ENCODE data around the gene RNF20. TPM values are rescaled to one million over a fixed set of nuclear protein-coding genes. Genes with fewer than 3 reads are reported as not detected.

RNF20 gene
- total and polyA plus RNA-seq, 10 of the 15 experiments (the other 5 are each of a cell fraction or from before 2014, with no cell fraction given) = 7.5 to 38.9 (median 26.7) TPM

Small RNAs within 50 kb of the gene (small RNA-seq; reads per million reads assigned to genes)
- not detected for gene AL353621.1

Other genes starting within 250 kb of the RNF20 start
- 0.06 TPM in 1 of 2 replicates, not detected in the other for gene BAAT, start 148.8 kb upstream of the RNF20 start, total RNA-seq (2014; rRNA removed)
- gene BAAT, start 148.8 kb upstream of the RNF20 start, total RNA-seq (2014; rRNA removed; fragmentation: Illumina TruSeq; extraction: Trizol) = 0.04 and 0.05 TPM in 2 replicates
- gene BAAT, start 148.8 kb upstream of the RNF20 start, total RNA-seq (2021) = 0.16 and 0.26 TPM in 2 replicates
- gene BAAT, start 148.8 kb upstream of the RNF20 start, polyA plus RNA-seq (2011; rRNA removed) = 0.04 and 0.05 TPM in 2 replicates
- 0.06 and 0.08 TPM in 2 replicates for gene BAAT, start 148.8 kb upstream of the RNF20 start, polyA plus RNA-seq (2014; fragmentation: Illumina TruSeq; extraction: Trizol)
- under 1 TPM; 0.02 to 0.10 TPM for gene BAAT, start 148.8 kb upstream of the RNF20 start, polyA plus RNA-seq (2014; fragmentation: Nextera tagmentation; extraction: Ambion mirVana)
- 0.08 and 0.10 TPM in 2 replicates for gene BAAT, start 148.8 kb upstream of the RNF20 start, polyA plus RNA-seq (2014; rRNA removed)
- not detected for gene BAAT, start 148.8 kb upstream of the RNF20 start, polyA plus RNA-seq (2016; fragmentation: Nextera tagmentation; extraction: Ambion mirVana)
- gene MRPL50, start 135.2 kb upstream of the RNF20 start, total RNA-seq (2014; rRNA removed) = 18.2 and 22.0 TPM in 2 replicates
- gene MRPL50, start 135.2 kb upstream of the RNF20 start, total RNA-seq (2014; rRNA removed; fragmentation: Illumina TruSeq; extraction: Trizol) = 25.2 and 25.7 TPM in 2 replicates
- 12.8 and 13.5 TPM in 2 replicates for gene MRPL50, start 135.2 kb upstream of the RNF20 start, total RNA-seq (2021)
- 30.0 and 42.8 TPM in 2 replicates for gene MRPL50, start 135.2 kb upstream of the RNF20 start, polyA plus RNA-seq (2011; rRNA removed)
- 25.7 and 29.6 TPM in 2 replicates for gene MRPL50, start 135.2 kb upstream of the RNF20 start, polyA plus RNA-seq (2014; fragmentation: Illumina TruSeq; extraction: Trizol)
- 10 to 100 TPM; 50.3 to 79.4 TPM for gene MRPL50, start 135.2 kb upstream of the RNF20 start, polyA plus RNA-seq (2014; fragmentation: Nextera tagmentation; extraction: Ambion mirVana)
- 13.8 and 14.1 TPM in 2 replicates for gene MRPL50, start 135.2 kb upstream of the RNF20 start, polyA plus RNA-seq (2014; rRNA removed)
- gene MRPL50, start 135.2 kb upstream of the RNF20 start, polyA plus RNA-seq (2016; fragmentation: Nextera tagmentation; extraction: Ambion mirVana) = 10 to 100 TPM; 33.9 to 34.8 TPM
- gene ZNF189, start 135.0 kb upstream of the RNF20 start, total RNA-seq (2014; rRNA removed) = 7.9 and 9.8 TPM in 2 replicates
- gene ZNF189, start 135.0 kb upstream of the RNF20 start, total RNA-seq (2014; rRNA removed; fragmentation: Illumina TruSeq; extraction: Trizol) = 12.2 and 12.3 TPM in 2 replicates
- 8.7 and 9.6 TPM in 2 replicates for gene ZNF189, start 135.0 kb upstream of the RNF20 start, total RNA-seq (2021)
- gene ZNF189, start 135.0 kb upstream of the RNF20 start, polyA plus RNA-seq (2011; rRNA removed) = 8.6 and 13.7 TPM in 2 replicates
- 10.7 and 12.6 TPM in 2 replicates for gene ZNF189, start 135.0 kb upstream of the RNF20 start, polyA plus RNA-seq (2014; fragmentation: Illumina TruSeq; extraction: Trizol)
- gene ZNF189, start 135.0 kb upstream of the RNF20 start, polyA plus RNA-seq (2014; fragmentation: Nextera tagmentation; extraction: Ambion mirVana) = 1 to 10 TPM; 3.1 to 3.6 TPM
- gene ZNF189, start 135.0 kb upstream of the RNF20 start, polyA plus RNA-seq (2014; rRNA removed) = 5.8 and 6.9 TPM in 2 replicates
- 1 to 10 TPM; 5.1 to 5.2 TPM for gene ZNF189, start 135.0 kb upstream of the RNF20 start, polyA plus RNA-seq (2016; fragmentation: Nextera tagmentation; extraction: Ambion mirVana)
- gene ALDOB, start 98.1 kb upstream of the RNF20 start, total RNA-seq (2014; rRNA removed) = not detected in 2 replicates
- not detected in 2 replicates for gene ALDOB, start 98.1 kb upstream of the RNF20 start, total RNA-seq (2014; rRNA removed; fragmentation: Illumina TruSeq; extraction: Trizol)
- gene ALDOB, start 98.1 kb upstream of the RNF20 start, total RNA-seq (2021) = 0.66 and 0.82 TPM in 2 replicates
- 0.04 and 0.09 TPM in 2 replicates for gene ALDOB, start 98.1 kb upstream of the RNF20 start, polyA plus RNA-seq (2011; rRNA removed)
- not detected in 2 replicates for gene ALDOB, start 98.1 kb upstream of the RNF20 start, polyA plus RNA-seq (2014; fragmentation: Illumina TruSeq; extraction: Trizol)
- gene ALDOB, start 98.1 kb upstream of the RNF20 start, polyA plus RNA-seq (2014; fragmentation: Nextera tagmentation; extraction: Ambion mirVana) = not detected
- 0.03 TPM in 1 of 2 replicates, not detected in the other for gene ALDOB, start 98.1 kb upstream of the RNF20 start, polyA plus RNA-seq (2014; rRNA removed)
- gene ALDOB, start 98.1 kb upstream of the RNF20 start, polyA plus RNA-seq (2016; fragmentation: Nextera tagmentation; extraction: Ambion mirVana) = not detected
- gene PPP3R2, start 61.1 kb downstream of the RNF20 start, total RNA-seq (2014; rRNA removed) = not detected in 2 replicates
- not detected in 2 replicates for gene PPP3R2, start 61.1 kb downstream of the RNF20 start, total RNA-seq (2014; rRNA removed; fragmentation: Illumina TruSeq; extraction: Trizol)
- gene PPP3R2, start 61.1 kb downstream of the RNF20 start, total RNA-seq (2021) = not detected in 2 replicates
- not detected in 2 replicates for gene PPP3R2, start 61.1 kb downstream of the RNF20 start, polyA plus RNA-seq (2011; rRNA removed)
- gene PPP3R2, start 61.1 kb downstream of the RNF20 start, polyA plus RNA-seq (2014; fragmentation: Illumina TruSeq; extraction: Trizol) = not detected in 2 replicates
- not detected for gene PPP3R2, start 61.1 kb downstream of the RNF20 start, polyA plus RNA-seq (2014; fragmentation: Nextera tagmentation; extraction: Ambion mirVana)
- not detected in 2 replicates for gene PPP3R2, start 61.1 kb downstream of the RNF20 start, polyA plus RNA-seq (2014; rRNA removed)
- gene PPP3R2, start 61.1 kb downstream of the RNF20 start, polyA plus RNA-seq (2016; fragmentation: Nextera tagmentation; extraction: Ambion mirVana) = not detected
- not detected in 2 replicates for gene GRIN3A, start 204.8 kb downstream of the RNF20 start, total RNA-seq (2014; rRNA removed)
- gene GRIN3A, start 204.8 kb downstream of the RNF20 start, total RNA-seq (2014; rRNA removed; fragmentation: Illumina TruSeq; extraction: Trizol) = not detected in 2 replicates
- not detected in 2 replicates for gene GRIN3A, start 204.8 kb downstream of the RNF20 start, total RNA-seq (2021)
- gene GRIN3A, start 204.8 kb downstream of the RNF20 start, polyA plus RNA-seq (2011; rRNA removed) = not detected in 2 replicates
- gene GRIN3A, start 204.8 kb downstream of the RNF20 start, polyA plus RNA-seq (2014; fragmentation: Illumina TruSeq; extraction: Trizol) = not detected in 2 replicates
- under 1 TPM; 0.03 to 0.05 TPM for gene GRIN3A, start 204.8 kb downstream of the RNF20 start, polyA plus RNA-seq (2014; fragmentation: Nextera tagmentation; extraction: Ambion mirVana)
- gene GRIN3A, start 204.8 kb downstream of the RNF20 start, polyA plus RNA-seq (2014; rRNA removed) = not detected in 2 replicates
- gene GRIN3A, start 204.8 kb downstream of the RNF20 start, polyA plus RNA-seq (2016; fragmentation: Nextera tagmentation; extraction: Ambion mirVana) = under 1 TPM in 1 of 2 experiments, not detected in 1; 0.04 TPM

All from GM12878 (cell line).